RPMI7951 (cell line): ENCODE measurements around the gene NPAS3. TPM values are rescaled to one million over a fixed set of nuclear protein-coding genes. Genes with fewer than 3 reads are reported as not detected.

Experiments used
- DNase-seq: peaks from one replicate; pipeline ENCODE4 v3.0.0-alpha.2; 2012; ENCODE audit warnings: low read depth
- total RNA-seq: library from RNA; depleted of rRNA; stranded (reverse); fragments of >200 nt; shearing (Covaris generic); gene quantifications from 2 replicates; pipeline ENCODE4 v1.2.3, GENCODE V29; 2014

Gene NPAS3
- total RNA-seq, 1 experiment from 2014 or later = 0.48 TPM

DNA sequence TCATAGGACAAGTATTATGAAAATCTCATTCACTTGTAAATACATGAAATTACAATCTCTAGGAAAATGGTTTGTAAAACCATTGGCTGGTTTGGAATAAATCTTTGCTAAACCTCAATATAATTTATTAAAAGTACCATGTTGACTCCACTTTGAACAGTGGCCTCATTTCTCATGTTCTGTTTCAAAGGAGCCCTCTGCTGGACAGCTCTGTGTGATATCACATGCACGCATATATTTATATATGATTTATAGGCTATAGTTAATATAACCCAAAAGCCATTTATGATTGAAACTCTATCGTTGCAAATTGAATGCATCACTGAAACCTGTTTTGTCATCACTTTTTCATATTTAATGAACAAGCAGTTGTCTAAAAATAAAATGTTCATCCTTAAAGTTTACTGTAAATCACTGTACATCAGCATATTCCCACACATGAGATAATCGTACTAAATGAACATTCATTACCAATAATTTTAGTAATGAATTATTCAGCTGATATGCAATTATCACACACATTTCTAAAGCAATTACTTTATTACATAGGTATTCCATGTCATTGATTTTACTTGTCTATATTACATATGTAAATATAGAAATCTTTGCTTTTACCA, 493.8 kb downstream of the NPAS3 start:
- DNase-seq = peak; percentile 25

DNA sequence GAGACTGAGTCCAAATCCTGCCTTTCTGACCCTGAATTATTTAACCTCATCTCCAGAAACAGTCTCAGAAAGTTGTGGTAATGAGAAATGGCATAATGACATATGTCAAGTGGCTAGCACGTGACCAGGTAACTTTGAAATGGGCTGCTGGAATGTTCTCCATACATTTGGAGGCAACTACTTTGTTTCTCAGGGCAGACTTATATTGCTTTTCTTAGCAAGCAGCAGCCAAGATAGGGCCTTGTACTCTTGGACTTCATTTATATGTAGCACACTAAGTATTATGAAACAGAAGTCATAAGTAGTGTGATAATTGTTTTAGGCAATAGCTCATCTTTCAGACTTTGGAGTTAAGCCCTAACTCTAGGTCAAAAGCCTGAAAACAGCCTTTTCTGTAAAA, 494.7 kb downstream of the NPAS3 start:
- DNase-seq = no peak

GRCh38 chr14:33435911-33436689, 497.4 kb downstream of the NPAS3 start:
- DNase-seq = peak; percentile 50

- no peak for DNase-seq
These were observed 503.0 kb downstream of the NPAS3 start for GRCh38 chr14:33441633-33442032.

DNA sequence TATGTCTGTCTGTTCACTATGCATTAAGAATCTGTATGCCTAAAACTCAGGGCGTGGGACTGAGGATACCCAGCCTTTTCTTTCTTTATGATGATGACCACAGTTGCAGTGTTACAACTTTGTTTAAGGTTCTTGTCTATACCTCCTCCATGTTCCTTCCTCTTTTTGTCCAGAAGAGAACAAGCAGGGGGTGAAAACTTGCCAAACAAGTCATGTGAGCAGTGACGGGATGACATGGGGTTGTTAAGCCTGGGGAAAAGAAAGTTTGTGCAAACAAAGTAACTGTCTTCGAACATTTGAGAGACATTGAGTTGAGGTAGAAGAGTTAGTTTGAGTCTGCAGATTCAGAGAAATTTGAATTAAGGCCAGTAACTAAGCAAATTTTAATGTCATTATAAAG, 505.5 kb downstream of the NPAS3 start:
- no peak for DNase-seq

- DNase-seq = no peak
These were observed 510.6 kb downstream of the NPAS3 start for GRCh38 chr14:33449268-33449667.

DNA sequence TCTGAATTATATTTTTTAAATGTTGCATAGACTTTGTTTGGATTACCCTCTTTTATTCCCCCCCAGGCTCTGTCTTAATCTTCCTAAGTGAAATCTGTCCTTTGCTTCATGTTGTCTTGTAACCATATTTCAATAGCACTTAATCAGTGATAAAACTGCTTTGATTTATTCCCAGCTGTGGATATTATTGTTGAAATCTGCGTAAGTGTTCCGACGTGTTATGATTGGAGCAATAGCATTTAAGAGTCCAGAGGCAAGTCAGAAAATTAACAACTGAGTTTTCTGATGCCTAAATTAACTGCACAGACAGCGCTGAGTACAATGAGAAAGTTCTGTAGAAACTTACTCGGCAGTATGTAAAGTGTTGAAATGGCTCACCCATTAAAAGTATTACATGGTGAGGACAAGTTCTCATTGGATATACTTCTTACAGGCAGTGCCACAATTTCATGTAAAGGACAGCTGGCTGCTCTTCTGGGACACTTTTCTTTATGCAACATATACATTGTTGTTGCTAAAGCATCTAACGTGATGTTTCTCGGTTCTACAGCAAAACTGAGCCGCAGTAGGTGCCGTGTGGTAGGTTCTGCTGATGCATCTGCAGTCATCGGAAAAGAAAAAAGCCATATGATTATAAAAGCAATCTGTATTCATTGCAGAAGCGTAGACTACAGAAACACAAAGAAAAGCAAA, 511.2 kb downstream of the NPAS3 start:
- DNase-seq = no peak

GRCh38 chr14:33450416-33450815, 511.7 kb downstream of the NPAS3 start:
- DNase-seq = no peak

DNA sequence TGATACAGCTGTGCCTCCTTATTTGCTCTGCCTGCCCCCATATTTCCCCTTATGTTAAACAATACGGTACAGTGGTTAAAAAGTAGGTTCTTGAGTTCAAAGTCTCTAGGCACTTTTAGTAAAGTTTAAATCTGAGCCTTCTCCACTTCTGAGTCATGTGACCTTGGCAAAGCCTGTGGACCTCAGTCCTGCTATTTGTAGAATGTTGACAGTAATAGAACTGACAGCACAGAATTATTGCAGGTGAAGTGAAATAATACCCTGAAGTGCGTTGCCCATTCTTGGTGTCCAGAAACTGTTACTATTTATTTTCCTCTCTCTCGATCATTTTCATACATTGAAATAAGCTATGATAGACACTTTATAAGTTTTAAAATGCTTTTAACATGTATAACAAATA, 512.5 kb downstream of the NPAS3 start:
- DNase-seq = no peak

DNA sequence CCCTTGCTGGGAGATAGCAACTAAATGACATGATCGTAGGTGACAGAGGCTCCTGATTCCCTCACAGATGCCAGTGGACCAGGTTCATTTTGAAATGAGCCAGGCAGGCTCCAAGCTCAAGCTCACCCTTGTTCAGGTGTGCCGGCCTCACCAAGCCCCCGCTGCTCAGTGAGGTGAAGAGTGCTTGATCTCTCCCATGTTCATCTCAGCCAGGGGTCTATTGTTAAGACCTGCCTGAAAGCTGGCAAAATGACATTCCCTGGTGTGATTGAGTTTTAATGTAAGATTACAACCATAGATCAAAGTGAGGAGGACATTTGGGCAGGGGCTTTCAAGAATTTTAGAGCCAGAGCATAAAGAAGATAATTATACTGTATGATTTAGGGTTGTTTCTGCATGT, 514.3 kb downstream of the NPAS3 start:
- no peak for DNase-seq

GRCh38 chr14:33454022-33454595, 515.4 kb downstream of the NPAS3 start:
- DNase-seq = no peak

DNA sequence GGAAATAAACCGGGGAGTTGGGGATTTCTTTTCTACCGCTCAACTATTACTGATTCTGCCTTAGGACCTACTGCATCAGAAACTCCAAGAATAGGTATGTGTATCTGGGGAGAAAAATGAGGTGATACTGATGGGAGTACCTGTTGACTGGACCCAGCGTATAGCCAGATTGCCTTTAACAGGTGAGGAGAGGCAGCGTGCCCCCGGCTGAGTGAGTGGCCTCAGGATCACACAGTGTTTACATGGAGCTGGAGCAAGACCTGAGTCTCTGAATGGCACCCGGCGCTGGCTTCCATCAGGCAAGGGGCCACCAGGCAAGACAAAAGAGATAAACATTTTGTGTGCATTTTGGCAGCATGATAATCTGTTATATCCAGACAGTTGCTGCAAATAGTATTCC, 516.0 kb downstream of the NPAS3 start:
- no peak for DNase-seq

GRCh38 chr14:33455654-33456345, 517.1 kb downstream of the NPAS3 start:
- DNase-seq = peak; percentile 24

GRCh38 chr14:33457021-33457420, 518.3 kb downstream of the NPAS3 start:
- peak; percentile 7 for DNase-seq

DNA sequence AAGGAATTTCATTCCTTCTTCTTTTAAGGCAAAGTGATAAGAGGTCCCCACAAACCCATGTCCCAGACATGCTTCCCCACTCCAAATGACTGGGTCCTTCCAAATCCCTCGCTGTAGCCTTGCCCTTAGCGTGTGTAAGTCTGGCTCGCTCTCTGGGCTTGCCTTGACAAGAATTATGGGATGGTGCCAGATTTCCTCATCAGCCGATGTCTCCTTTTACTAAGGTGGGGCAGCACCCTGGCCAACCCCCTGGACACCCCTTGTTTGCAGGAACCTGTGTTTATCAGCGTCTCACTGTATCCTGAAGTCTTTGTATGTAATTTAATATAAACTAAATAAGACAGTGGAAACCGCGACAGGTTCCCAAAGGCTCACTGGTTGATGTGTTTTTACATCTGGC, 518.9 kb downstream of the NPAS3 start:
- DNase-seq = no peak

GRCh38 chr14:33460164-33460563, 521.5 kb downstream of the NPAS3 start:
- no peak for DNase-seq

- no peak for DNase-seq
These were observed 522.4 kb downstream of the NPAS3 start for GRCh38 chr14:33461036-33461435.

DNA sequence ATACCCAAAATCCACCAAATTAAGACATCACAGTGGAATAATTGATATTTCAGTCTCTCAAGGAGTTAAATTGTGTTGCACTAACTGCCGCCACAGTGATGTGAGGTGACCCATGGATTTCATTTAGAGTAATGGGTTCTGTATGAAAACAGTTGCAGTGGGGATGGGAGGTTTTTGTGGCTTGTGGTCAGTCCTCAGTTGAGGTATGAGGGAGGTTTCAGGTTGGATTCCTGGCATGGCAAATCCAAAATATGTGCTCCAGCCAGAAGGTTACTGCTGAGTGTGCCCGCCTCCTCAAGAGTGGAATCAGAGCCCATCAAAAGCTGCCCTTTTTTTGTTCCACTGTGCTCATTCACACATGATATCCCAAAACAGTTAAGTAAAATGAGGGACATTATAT, 525.1 kb downstream of the NPAS3 start:
- DNase-seq = no peak

- DNase-seq = no peak
These were observed 525.7 kb downstream of the NPAS3 start for GRCh38 chr14:33464254-33464962.

- no peak for DNase-seq
These were observed 527.4 kb downstream of the NPAS3 start for GRCh38 chr14:33465846-33466700.
